DMS79 treated with DMSO at 0.1 percent for 48 hours (cell line): Measurements from ENCODE around the gene C5orf63.
"Not testable (repeated sequence)": the region's sequence is repeated elsewhere in the genome, so short reads cannot be mapped to it uniquely, and the experiment has no call there.

Source experiments
- DNase-seq: peaks from one replicate; lab custom pipeline; 2025; lab: John Stamatoyannopoulos, UW

Gene C5orf63

DNA sequence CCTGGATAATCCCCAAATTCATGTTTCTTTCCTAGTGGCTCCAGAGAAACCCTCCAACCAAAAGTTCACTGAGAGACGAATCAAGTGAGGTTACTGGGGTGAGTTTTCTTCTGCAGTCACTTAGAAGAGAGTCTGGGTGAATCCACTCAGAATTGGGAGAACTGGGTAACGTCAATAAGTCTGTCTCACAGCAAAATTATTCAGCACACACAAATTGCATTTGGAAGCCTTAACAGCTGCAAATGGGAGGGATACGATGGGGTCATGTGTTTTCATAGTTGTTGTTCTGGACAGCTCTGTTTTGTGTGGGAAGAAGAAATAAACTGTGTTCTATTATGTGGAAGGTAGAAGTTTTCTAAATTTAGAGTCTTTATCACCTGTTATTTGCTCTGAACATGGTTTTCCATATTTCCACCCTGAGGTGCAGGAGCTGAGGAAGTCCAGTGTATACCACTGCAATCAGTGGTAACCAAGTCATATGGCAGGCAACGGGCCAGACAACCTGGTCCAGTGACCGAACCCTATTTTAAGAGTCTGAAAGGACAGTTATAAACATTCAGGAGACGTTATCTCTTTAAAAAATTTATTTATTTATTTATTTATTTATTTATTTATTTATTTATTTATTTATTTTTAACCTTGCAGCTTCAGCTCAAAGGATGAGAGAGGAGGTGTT, 64.9 kb downstream of the C5orf63 start:
- no peak for DNase-seq

DNA sequence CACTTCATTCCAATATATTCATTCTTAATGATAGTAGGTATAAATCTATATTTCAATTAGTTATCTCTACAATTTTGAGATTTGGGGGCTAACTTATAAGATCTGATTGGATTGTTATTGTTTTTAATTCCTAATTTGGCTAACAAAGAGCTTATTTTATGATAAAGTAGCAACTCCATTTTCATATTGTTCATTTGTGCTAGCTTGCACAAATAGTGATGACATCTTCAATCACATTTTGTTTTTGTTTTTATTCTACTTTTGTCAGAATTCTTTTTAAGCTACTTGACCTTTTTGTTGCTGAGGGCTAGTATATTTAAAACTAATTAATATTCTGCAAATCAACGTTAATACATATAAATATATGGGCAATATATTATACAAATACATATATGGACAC, 65.8 kb downstream of the C5orf63 start:
- DNase-seq, result no peak

DNA sequence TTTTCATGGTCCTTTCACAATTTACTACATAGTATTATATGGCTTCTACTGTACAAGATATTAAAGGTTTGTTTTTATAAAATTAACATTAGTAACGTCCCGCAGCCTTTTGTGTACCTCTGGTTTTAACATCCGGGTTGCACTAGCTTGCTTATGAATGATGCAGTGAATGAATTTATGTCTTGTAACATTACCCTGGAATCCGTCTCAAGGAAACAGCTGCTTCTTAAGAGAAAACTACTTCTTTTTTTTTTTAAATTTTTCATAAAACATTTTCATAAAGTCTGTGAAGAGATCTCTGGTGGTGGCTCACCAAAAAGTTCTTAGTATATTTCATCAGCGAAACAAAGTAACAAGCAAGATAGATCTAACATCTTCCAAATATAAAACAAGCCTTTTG, 66.6 kb downstream of the C5orf63 start:
- no peak for DNase-seq

DNA sequence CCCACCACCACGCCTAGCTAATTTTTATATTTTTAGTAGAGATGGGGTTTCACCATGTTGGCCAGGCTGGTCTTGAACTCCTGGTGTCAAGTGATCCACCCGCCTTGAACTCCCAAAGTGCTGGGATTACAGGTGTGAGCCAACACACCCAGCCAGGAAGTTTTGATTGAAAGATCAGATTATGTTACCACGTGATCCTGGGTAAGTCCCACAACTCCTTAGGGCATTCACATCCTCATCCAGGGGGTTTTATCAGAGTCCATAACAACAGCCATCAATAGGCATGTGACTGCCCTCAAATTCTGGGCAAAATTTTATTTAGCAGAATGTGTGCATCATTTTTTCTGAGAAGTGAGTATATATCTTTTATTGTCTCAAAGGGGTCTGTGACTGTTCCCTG, 68.0 kb downstream of the C5orf63 start:
- DNase-seq, result not testable (repeated sequence)

DNA sequence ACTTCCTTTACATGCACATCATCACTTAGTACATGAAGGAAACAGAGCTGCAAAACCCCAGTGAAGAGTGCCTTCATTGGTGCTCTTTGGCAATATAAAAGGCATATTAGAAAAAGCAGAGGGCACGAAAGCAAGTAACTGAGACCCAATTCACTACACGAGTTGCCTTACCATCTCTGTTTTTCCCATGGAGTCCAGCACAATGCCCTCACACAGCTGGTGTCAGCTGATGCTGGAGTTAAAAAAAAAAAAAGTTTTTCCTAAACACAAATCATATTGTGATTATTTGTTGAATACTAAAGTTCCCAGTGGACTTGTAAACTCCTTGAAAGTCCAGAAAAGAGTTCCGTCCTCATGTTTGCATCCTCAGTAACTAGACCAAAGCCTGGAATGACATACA, 68.6 kb downstream of the C5orf63 start:
- DNase-seq, result no peak

DNA sequence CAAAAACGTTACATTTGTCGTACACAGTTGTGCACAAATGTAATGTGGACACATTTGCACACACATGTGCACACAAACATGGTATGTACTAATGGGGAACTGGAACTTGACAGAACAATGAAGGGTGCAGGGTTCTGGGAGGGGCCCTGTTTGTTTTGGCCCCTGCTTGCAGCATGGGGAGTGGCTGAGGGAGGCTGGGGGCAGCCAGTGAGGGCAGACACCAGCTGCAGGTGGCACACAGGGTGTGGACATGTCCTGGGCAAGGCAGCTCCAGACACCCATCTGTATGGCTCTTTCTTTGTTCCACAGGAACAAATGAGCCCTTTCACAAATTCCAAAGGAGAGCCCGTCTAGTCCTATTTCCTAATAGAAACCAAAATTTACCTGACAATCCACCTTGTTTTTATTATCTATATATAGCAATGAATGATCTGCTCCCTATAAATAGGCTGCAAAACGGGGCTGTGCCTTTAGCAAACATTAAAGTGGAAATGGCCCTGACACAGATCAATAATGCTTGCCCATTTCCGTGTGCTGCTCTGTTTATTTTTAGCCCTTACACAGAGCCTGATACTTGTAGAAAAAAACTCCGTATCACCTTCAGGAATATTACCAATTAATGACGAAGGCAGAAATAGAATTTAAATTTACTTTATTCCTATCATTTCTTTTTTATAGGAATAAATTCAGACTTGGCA, 69.4 kb downstream of the C5orf63 start:
- DNase-seq, result no peak

GRCh38 chr5:127002390-127002789, 70.9 kb downstream of the C5orf63 start:
- no peak for DNase-seq

DNA sequence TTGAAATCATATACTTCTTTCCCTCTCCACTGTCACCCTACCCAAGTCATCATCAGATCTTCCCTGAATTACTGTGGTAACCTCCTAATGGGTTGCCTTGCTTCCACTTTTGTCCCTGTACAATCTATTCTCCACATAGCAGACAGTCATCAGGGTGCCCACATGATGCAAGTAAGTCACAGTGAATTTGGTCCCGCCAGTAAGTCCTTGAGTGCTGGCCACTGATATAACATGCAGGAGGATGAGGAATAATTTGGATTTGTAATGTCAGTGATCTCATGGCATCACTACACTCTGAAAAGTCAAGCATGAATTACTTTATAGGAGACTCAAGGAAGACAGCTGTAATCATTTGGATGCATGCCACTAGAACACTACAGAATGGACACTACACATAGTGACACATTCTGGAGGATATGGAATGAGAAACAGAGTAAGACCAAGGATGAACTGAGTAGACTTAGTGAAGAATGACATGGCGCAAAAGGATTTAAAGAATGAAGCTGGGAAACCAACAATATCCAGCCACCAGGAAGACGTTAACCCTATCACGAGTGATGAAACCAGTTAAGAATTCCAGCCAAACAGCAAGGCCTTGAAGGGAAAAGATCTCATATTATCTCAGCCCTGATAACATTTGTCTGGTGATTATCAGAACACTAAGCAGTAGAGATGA, 71.5 kb downstream of the C5orf63 start:
- DNase-seq, result no peak
